Natural killer cell (primary cell): Measurements from ENCODE around the gene CDKN2AIP. TPM values are rescaled to one million over a fixed set of nuclear protein-coding genes. Genes with fewer than 3 reads are reported as not detected.
"Not testable (repeated sequence)": the region's sequence is repeated elsewhere in the genome, so short reads cannot be mapped to it uniquely, and the experiment has no call there.

Experiments used
- ATAC-seq, 3 donors: fragments of 150-1000 bp in 2 of 3; fragments of 200-7000 bp in 1 of 3; cut with Tn5 transposase; 1 replicate in 1 of 3; 2 replicates in 2 of 3; pipeline ENCODE4 v1.10.0; 2021; ENCODE audit warnings: mild to moderate bottlenecking in 2 of 3, moderate library complexity in 2 of 3
- DNase-seq, 2 donors: peaks; one replicate each; pipeline versions ENCODE4 v3.0.0 to v3.0.0-alpha.2; 2013 to 2021; ENCODE audit warnings: mixed read lengths in 1 of 2
- H3K27ac ChIP-seq: one replicate; pipeline ENCODE4 v1.5.1; 2013; ENCODE audit warnings: mild to moderate bottlenecking, low read length
- H3K27me3 ChIP-seq: one replicate; pipeline ENCODE4 v1.6.1; 2013; ENCODE audit warnings: low read length; ENCODE audit not compliant: control insufficient read depth, insufficient read depth
- H3K36me3 ChIP-seq: one replicate; pipeline ENCODE4 v1.6.1; 2013; ENCODE audit warnings: low read length; ENCODE audit not compliant: control insufficient read depth, insufficient read depth
- H3K4me1 ChIP-seq: one replicate; pipeline ENCODE4 v1.6.1; 2013; ENCODE audit warnings: low read length; ENCODE audit not compliant: control insufficient read depth, insufficient read depth
- H3K4me3 ChIP-seq: one replicate; pipeline ENCODE4 v1.5.1; 2013; ENCODE audit warnings: low read length
- H3K9me3 ChIP-seq: one replicate; pipeline ENCODE4 v1.6.1; 2013; ENCODE audit warnings: low read length; ENCODE audit not compliant: control insufficient read depth, insufficient read depth
- H3K27ac Mint-ChIP-seq, 2 donors: one replicate each; pipeline ENCODE4 v1.8.0; 2022; ENCODE audit warnings: mild to moderate bottlenecking in 2 of 2, mixed read lengths in 2 of 2, moderate library complexity in 1 of 2
- H3K27me3 Mint-ChIP-seq, 2 donors: one replicate each; pipeline ENCODE4 v1.8.0; 2022; ENCODE audit warnings: low read depth in 2 of 2, mixed read lengths in 2 of 2
- H3K36me3 Mint-ChIP-seq: one replicate; pipeline ENCODE4 v1.8.0; 2022; ENCODE audit warnings: mixed read lengths
- H3K4me1 Mint-ChIP-seq, 2 donors: one replicate each; pipeline ENCODE4 v1.8.0; 2022; ENCODE audit warnings: mixed read lengths in 2 of 2
- H3K4me3 Mint-ChIP-seq: one replicate; pipeline ENCODE4 v1.8.0; 2022; ENCODE audit warnings: mild to moderate bottlenecking, moderate library complexity, mixed read lengths
- H3K9me3 Mint-ChIP-seq, 2 donors: one replicate each; pipeline ENCODE4 v1.8.0; 2022; ENCODE audit warnings: mixed read lengths in 2 of 2
- CTCF ChIP-seq: fragments of 200-600 bp; IDR thresholded peaks from one replicate; pipeline ENCODE4 v1.8.0; 2022; ENCODE audit warnings: antibody characterized with exemption
- WGBS: methylation state at CpG from one replicate; pipeline ENCODE4 v1.1.7; 2013; ENCODE audit warnings: missing lambda C conversion rate; ENCODE audit not compliant: insufficient coverage; 5-methylcytosine and 5-hydroxymethylcytosine counted together
- intact Hi-C: fragments of 100-400 bp; cut with micrococcal nuclease; formaldehyde crosslinking; loops from one replicate; pipeline ENCODE4 v1.14.2; 2022
- total RNA-seq, 4 donors: library from RNA; stranded (reverse); fragments of 120-200 nt in 1 of 4; gene quantifications; one replicate each; pipeline versions ENCODE4 v1.2.3 to v1.2.4, GENCODE V29; 2013 to 2022

The CDKN2AIP gene
- total RNA-seq, 3 donors from 2014 or later (not counting 1 experiment from before 2014, with no cell fraction given), result 24.2 to 27.3 (median 25.7) TPM

DNA sequence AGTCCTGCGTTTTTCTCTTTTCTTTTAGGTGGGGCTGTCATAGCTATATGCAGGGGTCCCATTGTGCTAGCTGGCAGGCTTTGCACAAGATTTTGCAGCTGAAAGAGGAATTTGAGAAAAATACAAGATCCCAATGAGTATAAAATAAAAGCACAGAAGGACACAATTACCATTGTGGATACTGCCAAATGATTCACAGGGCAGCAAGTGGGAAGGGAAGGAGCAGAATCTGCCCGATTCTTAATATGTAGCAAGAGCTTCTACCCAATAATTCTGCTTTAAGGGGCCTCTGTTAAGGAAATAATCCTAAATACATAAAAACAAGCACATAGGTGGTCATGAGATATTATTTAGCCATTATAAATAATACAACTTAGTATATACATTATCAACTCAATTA, 34.5 kb downstream of the CDKN2AIP start:
- H3K4me3 Mint-ChIP-seq, result no peak overlapping the region
- Histone ChIP-seq H3K36me3 (no peaks in the 10 kb centered on the region), H3K9me3 (no peaks in the 10 kb centered on the region), H3K27me3 (no peaks in the 10 kb centered on the region), H3K4me3 (no peak overlapping the region), H3K4me1 (no peaks in the 10 kb centered on the region), H3K27ac (no peak overlapping the region)
- WGBS, result 100% methylated on average over 1 of the region's 2 CpGs
- DNase-seq (no peak), ATAC-seq (no peak)
- intact Hi-C loops, result no loop called here
- H3K27ac Mint-ChIP-seq, result no peak overlapping the region
- H3K36me3 Mint-ChIP-seq, result no peaks in the 10 kb centered on the region
- peaks cover 0 to 2% of the 10 kb centered on the region in 2 donors for H3K27me3 Mint-ChIP-seq
- TF ChIP-seq CTCF, result no peak
- H3K9me3 Mint-ChIP-seq, result no peaks in the 10 kb centered on the region
- no peaks in the 10 kb centered on the region for H3K4me1 Mint-ChIP-seq

DNA sequence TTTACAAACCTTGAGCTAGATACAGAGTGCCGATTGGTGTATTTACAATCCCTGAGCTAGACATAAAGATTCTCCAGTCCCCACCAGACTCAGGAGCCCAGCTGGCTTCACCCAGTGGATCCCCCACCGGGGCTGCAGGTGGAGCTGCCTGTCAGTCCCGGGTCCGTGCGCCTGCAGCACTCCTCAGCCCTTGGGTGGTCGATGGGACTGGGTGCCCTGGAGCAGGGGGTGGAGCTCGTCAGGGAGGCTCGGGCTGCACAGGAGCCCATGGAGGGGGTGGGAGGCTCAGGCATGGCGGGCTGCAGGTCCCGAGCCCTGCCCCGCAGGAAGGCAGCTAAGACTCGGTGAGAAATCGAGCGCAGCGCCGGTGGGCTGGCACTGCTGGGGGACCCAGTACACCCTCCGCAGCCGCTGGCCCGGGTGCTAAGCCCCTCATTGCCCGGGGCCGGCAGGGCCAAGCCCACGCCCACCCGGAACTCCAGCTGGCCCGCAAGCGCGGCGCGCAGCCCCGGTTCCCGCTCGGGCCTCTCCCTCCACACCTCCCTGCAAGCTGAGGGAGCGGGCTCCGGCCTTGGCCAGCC, 38.2 kb downstream of the CDKN2AIP start:
- ATAC-seq, H3K27me3 Mint-ChIP-seq: not testable (repeated sequence)

DNA sequence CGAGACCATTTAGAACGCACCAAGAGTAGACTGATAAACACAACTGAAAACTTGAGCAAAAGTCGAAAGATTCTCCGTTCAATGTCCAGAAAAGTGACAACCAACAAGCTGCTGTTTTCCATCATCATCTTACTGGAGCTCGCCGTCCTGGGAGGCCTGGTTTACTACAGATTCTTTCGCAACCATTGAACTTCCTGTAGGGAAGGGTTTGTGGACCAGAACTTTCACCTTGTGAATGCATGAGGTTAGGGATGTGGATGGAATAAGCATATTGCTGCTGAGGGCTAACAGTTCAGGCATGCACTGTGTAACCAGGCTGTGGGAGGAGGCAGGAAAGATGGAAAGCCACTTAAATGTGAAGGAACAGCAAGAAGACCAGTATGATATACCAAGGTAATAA, 39.6 kb downstream of the CDKN2AIP start:
- intact Hi-C loops, result no loop called here
- Mint-ChIP-seq H3K4me1 (no peaks in the 10 kb centered on the region), H3K27ac (no peak overlapping the region), H3K36me3 (no peaks in the 10 kb centered on the region), H3K9me3 (no peaks in the 10 kb centered on the region), H3K27me3 (no peaks in the 10 kb centered on the region), H3K4me3 (no peak overlapping the region)
- Histone ChIP-seq H3K27me3 (no peaks in the 10 kb centered on the region), H3K4me3 (no peak overlapping the region), H3K9me3 (no peaks in the 10 kb centered on the region), H3K4me1 (no peaks in the 10 kb centered on the region), H3K36me3 (no peaks in the 10 kb centered on the region), H3K27ac (no peak overlapping the region)
- ATAC-seq (no peak), DNase-seq (no peak)
- TF ChIP-seq CTCF, result no peak
- WGBS, result 92% methylated on average over 7 of the region's 7 CpGs

More for the DNA sequence above, 38.2 kb downstream of the CDKN2AIP start:
- H3K4me1 ChIP-seq, H3K27ac Mint-ChIP-seq, DNase-seq, H3K27ac ChIP-seq, H3K36me3 Mint-ChIP-seq, intact Hi-C loops, H3K4me3 Mint-ChIP-seq, H3K9me3 ChIP-seq, H3K27me3 ChIP-seq, H3K4me3 ChIP-seq, H3K4me1 Mint-ChIP-seq, H3K36me3 ChIP-seq, H3K9me3 Mint-ChIP-seq: not testable (repeated sequence)
- 95% methylated on average over 33 of the region's 33 CpGs for WGBS

DNA sequence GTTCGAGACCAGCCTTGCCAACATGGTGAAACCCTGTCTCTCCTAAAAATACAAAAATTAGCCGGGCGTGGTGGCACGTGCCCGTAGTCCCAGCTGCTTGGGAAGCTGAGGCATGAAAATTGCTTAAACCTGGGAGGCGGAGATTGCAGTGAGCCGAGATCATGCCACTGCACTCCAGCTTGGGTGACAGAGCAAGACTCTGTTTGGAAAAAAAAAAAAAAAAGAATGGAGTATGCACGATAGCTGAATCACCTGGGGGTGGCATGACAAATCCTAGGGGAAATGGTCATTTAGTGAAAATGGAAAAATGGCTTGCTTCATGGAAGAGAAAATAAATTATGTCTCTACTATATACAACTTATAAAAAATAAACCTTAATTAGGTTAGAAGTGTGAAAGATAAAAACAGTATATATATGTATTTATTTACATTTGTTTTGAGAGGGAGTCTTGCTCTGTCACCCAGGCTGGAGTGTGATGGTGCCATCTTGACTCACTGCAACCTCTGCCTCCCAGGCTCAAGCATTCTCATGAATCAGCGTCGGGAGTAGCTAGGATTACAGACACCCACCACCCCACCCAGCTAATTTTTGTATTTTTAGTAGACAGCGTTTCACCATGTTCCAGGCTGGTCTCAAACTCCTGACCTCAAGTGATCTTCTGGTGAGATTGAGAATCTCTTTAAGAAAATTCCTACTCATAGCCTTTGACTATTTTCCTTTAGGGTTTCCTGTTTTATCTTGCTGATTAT, 41.1 kb downstream of the CDKN2AIP start:
- WGBS, result 95% methylated on average over 9 of the region's 11 CpGs
- H3K36me3 ChIP-seq, result no peaks in the 10 kb centered on the region
- TF ChIP-seq CTCF, result no peak
- no peak overlapping the region for H3K4me3 ChIP-seq
- Mint-ChIP-seq H3K36me3 (no peaks in the 10 kb centered on the region), H3K4me3 (no peak overlapping the region), H3K27me3 (no peaks in the 10 kb centered on the region), H3K4me1 (no peaks in the 10 kb centered on the region), H3K9me3 (no peaks in the 10 kb centered on the region), H3K27ac (no peak overlapping the region)
- no peak for ATAC-seq
- intact Hi-C loops, result no loop called here
- no peaks in the 10 kb centered on the region for H3K9me3 ChIP-seq
- no peaks in the 10 kb centered on the region for H3K4me1 ChIP-seq
- no peaks in the 10 kb centered on the region for H3K27me3 ChIP-seq
- no peak overlapping the region for H3K27ac ChIP-seq
- DNase-seq, result no peak
